ENCODE measurements around the gene KRTAP5-5.
"Not testable (repeated sequence)": the region's sequence is repeated elsewhere in the genome, so short reads cannot be mapped to it uniquely, and the experiment has no call there.

KRTAP5-5 gene

GRCh38 chr11:1660111-1660867, 30.7 kb downstream of the KRTAP5-5 start:
- DNase-seq = no peak

DNA sequence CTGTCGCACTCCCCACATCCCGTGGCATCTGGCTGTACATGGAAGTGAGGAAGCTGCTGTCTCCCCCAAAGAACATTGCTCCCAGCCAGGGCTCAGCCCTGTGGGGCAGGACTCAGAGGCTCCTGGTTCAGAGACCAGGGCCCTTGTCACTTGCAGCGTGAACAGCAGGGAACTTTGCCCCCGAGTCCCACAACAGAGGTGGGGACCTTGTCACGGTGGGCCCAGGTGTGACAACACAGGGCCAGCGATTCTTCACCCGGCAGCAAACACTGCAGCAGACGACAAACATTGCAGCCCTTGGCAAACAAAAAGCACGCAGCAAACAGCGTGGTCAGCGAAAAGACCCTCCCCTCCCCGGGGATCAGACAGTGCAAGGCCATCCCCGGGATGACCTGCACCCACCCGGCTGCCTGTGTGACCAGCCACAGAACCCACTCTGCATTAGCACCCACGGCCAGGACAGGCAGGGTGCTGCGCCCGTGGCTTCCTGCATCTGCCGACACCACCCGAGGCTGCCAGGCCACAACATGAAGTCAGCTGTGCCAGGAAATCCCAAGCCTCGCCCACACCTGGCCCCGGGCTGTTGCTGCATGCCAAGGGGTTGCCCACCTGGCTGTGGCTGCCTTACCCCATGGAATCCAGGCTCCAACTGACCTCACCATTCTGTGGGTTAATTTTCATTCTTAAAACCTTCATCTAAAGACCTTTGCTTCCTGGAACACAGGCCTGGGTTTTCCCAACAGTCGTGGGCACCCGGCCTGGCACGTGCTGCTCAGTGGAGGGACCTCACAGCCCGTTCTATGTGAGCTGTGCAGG, 32.1 kb downstream of the KRTAP5-5 start:
- not testable (repeated sequence) for DNase-seq

DNA sequence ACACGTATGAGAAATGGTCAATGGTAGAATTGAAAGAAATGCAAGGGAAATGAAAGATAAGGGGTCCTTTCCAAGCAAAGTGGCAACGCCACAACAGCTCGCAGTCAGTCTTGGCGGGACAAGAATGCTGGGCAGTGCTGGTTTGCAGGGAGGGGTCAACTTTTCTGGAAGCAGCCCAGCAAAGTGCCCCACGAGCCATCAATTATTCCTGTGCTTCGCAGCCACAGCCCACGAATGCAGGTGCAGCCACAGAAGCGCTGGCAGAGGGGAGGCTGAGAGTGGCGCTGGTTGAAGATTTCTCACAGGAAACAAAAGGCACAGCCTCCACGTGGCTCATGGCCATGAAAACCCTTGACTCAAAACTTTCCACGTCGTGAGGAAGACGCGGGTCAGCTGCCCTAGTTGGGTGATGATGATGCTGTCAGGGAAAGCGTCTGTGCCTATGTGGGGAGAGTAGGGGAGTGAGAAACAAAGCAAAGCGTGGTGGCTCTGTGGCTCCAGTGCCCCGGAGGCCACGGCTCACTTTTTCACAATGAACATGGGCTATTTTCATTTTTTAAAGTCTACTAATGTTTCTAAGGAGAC, 33.2 kb downstream of the KRTAP5-5 start:
- DNase-seq = not testable (repeated sequence)

GRCh38 chr11:1665313-1665712, 35.7 kb downstream of the KRTAP5-5 start:
- no peak for DNase-seq

DNA sequence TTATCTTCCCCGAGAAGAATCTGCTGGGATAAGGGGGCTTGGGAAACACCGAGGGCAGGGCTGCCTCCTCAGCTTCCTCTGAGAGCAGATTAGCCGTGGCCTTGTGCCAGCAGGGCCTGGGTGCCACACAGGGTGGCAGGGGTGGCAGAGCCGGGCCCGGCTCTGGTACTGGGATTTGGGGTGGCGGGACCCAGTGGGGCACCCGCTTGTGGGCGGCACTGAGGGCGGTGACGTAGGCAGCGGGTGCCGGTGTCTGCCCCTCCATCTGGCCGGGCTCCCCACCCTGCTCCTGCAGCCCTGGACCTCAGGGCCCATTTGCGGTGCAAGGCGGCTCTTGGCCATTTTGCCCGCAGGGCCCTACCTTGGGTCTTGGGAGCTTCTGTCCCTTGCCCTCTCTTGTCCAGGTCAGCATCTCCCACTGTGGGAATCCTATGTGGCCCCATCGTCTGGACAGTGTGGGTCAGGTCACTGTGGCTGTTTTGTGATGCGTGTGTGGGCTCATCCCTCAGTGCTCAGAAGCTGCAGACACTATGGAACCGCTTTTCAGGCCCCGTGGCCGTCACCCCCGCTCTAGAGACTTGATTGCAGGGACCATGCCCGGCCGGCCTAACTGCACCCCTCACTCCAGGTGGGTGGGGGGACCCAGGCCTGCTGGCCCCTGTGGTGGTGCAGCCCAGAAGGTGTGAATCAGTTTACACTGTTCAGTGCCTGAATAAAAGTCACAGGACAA, 37.7 kb downstream of the KRTAP5-5 start:
- no peak for DNase-seq

DNA sequence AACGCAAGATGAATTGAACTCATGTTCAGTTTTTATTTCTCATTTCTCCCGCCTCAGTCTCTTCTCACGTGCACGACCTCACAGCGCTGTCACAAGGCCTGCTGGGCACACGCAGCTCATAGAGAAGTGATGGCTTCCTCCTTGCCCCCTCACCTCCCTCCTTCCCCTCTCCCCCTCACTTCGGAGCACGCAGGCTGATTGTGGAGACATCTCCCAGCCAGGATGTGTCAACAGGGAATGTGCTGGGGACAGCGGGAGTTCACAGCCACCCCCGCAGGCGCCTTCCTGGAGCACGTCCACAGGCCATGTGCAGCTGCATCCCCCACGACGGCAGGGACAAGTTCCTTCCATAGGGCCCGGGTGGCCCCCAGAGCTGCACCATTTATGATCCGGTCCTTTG, 38.3 kb downstream of the KRTAP5-5 start:
- no peak for DNase-seq

DNA sequence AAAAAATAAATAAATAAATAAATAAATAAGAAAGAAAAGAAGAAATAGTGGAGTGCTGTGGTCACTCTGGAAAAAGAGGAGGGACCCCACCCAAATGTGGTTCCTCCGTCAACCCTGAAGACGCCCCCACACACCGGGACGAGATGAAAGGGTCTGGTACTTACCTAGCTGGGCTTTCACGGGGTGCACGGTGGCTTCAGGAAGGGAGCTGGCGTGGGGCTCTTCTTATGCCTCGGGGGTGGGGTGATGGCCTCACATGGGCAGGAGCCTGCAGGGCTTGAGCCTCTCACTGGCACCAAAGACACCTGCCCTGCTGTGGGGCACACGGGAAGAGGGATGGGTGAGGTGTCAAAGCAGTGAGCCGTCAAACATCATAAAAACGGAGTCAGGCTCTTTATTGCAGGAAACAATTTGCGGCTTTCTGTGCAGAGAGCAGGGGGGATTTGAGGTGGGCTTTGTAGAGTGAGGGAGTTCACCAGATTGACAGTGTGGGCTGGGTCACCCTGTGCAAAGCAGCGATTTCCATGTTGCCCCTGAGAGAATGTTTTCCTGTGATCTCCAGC, 39.4 kb downstream of the KRTAP5-5 start:
- no peak for DNase-seq

- DNase-seq = no peak
These were observed 40.1 kb downstream of the KRTAP5-5 start for GRCh38 chr11:1669546-1670218.

DNA sequence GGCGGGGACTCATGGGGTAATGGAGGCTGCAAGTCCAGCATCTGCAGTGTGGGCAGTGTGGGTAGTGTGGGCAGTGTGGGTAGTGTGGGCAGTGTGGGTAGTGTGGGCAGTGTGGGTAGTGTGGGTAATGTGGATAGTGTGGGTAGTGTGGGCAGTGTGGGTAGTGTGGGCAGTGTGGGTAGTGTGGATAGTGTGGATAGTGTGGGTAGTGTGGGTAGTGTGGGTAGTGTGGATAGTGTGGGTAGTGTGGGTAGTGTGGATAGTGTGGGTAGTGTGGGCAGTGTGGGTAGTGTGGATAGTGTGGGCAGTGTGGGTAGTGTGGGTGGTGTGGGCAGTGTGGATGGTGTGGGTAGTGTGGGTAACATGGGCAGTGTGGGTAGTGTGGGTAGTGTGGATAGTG, 40.9 kb downstream of the KRTAP5-5 start:
- not testable (repeated sequence) for DNase-seq

GRCh38 chr11:1670905-1671371, 41.4 kb downstream of the KRTAP5-5 start:
- DNase-seq = no peak

DNA sequence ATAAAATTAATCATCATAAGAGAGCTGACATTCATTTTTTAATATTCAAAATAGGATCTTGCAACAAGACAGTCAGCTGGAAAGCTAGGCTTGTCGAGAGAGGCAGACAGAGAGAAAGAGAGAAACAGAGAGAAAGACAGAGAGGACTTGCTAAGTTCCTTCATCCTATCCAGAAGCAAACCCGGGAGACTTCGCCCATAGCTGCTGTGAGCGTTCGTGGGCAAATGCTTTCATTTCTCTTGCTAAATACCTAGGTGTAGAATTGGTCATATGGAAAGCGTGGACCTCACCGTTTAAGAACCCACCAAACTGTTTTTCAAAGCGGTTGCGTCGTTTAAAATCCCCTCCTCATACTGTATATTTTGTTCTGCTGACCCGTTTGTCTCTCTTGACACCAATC, 42.1 kb downstream of the KRTAP5-5 start:
- no peak for DNase-seq

GRCh38 chr11:1672613-1673350, 43.2 kb downstream of the KRTAP5-5 start:
- no peak for DNase-seq

DNA sequence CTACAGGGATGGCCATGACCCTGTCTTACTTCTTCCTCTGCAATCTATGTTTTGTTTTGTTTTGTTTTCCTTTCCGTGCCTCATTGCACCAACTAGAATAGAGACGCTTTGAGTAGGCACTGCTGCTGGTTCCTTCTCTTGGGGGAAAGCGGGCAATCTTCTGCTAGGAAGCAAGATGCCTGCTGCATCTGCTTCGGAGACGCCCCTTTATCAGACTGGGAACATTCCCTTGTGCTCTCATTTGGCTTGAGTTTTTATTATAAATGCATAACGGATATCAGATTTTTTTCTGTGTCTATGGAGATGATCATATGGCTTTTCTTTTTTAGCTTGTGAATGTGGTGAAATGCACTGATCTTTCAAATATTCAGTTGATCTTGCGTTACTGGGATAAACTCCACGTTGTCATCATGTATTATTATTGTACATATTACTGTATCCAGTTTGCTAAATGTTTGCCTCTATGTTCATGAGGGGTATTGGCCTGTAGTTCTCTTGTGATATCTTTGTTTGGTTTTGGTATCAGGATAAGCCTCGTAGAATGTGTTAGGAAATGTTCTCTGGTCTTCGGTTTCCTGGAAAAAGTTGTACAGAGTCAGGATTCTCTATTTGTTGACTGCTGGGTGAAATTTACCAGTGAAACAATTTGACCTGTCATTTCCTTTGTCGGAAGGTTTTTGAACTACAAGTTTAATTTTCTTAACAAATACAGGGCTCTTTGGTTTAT, 44.0 kb downstream of the KRTAP5-5 start:
- no peak for DNase-seq

GRCh38 chr11:1674173-1675131, 44.9 kb downstream of the KRTAP5-5 start:
- no peak for DNase-seq

DNA sequence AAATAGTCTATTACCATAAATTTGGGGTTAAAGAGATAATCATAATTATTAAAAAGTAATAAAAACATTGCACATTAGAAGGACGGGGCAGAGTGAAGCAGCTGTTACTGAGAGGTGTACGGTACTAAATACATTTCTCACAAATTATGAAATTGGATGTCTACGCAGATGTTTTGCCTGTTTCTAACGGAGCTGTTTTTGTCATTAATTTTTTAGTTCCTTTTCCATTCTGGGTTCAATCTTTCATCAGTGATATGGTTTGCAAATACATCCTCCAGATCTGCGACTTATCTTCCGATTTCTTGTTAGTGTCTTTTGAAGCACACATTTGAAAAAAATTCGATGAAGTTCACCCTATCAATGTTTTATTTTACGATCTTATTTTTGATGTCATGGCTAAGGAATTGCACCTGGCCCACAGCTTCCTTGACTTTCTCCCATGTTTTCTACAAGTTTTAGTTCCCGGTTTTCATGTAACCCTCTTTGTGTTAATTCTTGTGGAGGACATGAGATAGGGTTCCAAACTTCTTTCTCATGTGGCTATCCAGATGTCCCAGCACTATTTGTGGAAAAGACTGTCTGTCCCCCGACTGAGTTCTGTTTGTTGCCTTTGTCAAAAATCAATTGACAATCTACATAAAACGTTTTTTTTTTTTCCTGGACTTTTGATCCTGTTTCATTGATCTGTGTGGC, 46.1 kb downstream of the KRTAP5-5 start:
- no peak for DNase-seq

DNA sequence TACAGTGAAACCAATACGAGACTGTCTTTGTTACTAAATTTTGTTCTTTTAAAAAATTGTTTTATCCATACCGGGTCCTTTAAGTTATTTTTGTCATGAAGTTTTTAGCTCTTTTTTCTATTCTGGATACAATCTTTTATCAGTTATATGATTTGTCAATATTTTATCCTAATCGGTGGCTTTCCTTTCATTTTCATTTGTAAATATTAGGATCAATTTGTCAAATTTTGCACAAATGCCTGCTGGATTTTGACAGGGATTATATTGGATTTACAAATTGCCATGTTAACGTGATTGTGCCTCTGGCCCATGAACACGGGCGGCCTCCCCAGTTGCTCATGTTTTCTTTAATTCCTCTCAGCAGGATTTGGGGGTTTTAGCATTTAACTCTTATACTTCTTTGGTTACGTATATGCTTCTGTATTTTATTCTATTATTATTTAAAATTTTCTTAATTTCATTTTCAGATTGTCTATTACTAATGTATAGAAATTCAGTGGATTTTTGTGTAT, 46.7 kb downstream of the KRTAP5-5 start:
- no peak for DNase-seq

GRCh38 chr11:1679881-1680280, 50.3 kb downstream of the KRTAP5-5 start:
- no peak for DNase-seq

Measured in stimulated activated CD4-positive, alpha-beta T cell treated with anti-CD3 and anti-CD28 coated beads, Interleukin-4, amount 100 ng/mL, for 4 hours (primary cell).